Neural progenitor cell (in vitro differentiated cells): Measurements from ENCODE around the gene TMEM269.

Experiments
- CTCF ChIP-seq: fragments of 200-600 bp; sonication (generic); IDR thresholded peaks from 2 replicates; pipeline ENCODE4 v1.5.1; 2017; ENCODE audit warnings: antibody characterized with exemption, mild to moderate bottlenecking
- EZH2phosphoT487 ChIP-seq: fragments of 200-600 bp; sonication (generic); IDR thresholded peaks from 2 replicates; pipeline ENCODE4 v1.6.1; 2017; ENCODE audit warnings: antibody characterized with exemption

DNA sequence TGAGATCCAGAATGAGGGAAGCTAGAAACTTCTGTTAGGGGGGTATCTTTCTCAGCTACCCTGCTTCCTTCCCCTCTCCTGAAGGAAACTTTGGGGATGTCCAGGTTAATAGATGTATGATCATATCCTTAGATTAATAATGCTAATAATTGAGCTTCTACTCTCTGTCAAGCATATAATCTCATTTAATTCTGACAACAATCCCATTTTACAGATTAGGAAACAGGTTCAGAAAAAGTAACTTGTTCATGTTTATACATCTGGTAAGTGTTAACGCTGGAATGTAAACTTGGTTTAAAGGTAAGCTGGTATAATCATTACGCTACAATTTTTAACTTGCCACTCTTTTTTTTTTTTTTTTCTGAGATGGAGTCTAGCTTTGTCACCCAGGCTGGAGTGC lies 1.7 kb upstream of the TMEM269 start:
- TF ChIP-seq CTCF (no peak), EZH2phosphoT487 (no peak)
